ENCODE measurements around the gene GPR42. TPM values are rescaled to one million over a fixed set of nuclear protein-coding genes. Genes with fewer than 3 reads are reported as not detected.

Gene GPR42
- total RNA-seq, 1 experiment from 2014 or later: not detected

GRCh38 chr19:35332817-35333216, 38.1 kb upstream of the GPR42 start:
- ChIA-PET RAD21 (ENCODE audit: low non-redundant PET in 1 of 2, low total read pairs in 2 of 2, uncharacterized antibody in 2 of 2, unreplicated experiment in 2 of 2) (no interaction called here), CTCF (interaction anchor here (1.0 kb wide), 1 partner anchor 191 kb away, joined by 3 read pairs; no protein-coding TSS in a partner anchor), POLR2A (no interaction called here)
- Histone ChIP-seq H4K20me1 (ENCODE audit: insufficient read depth) (no peaks in the 10 kb centered on the region), H3K9ac (ENCODE audit: low read length) (no peak overlapping the region), H3K4me1 (ENCODE audit: control insufficient read depth in 1 of 2, insufficient read depth in 2 of 2, low read length in 2 of 2) (no peaks in the 10 kb centered on the region), H3K9me3 (ENCODE audit: control insufficient read depth in 1 of 2, insufficient read depth in 1 of 2, low read depth in 1 of 2, low read length in 2 of 2) (no peaks in the 10 kb centered on the region), H3K36me3 (ENCODE audit: control insufficient read depth in 1 of 2, insufficient read depth in 2 of 2, low read length in 2 of 2) (no peaks in the 10 kb centered on the region), H3K79me2 (ENCODE audit: insufficient read depth, low read length) (no peaks in the 10 kb centered on the region), H3K4me3 (replicated peaks in 1 of 2; ENCODE audit: low read depth in 1 of 2, low read length in 2 of 2) (no peak overlapping the region), H3K27ac (ENCODE audit: low read depth, low read length) (no peak overlapping the region), H2AFZ (ENCODE audit: low read depth, low read length, poor library complexity, severe bottlenecking) (no peak overlapping the region), H3K27me3 (ENCODE audit: insufficient read depth, low read length) (no peaks in the 10 kb centered on the region), H3K4me2 (ENCODE audit: low read length) (no peak overlapping the region), H3K9me2 (ENCODE audit: insufficient read depth) (no peaks in the 10 kb centered on the region)
- intact Hi-C loops (cut with micrococcal nuclease): no loop called here
- ATAC-seq (no peak), DNase-seq (ENCODE audit: low read depth, low spot score) (no peak)
- TF ChIP-seq SIN3A (IDR thresholded peaks at IDR 0.05; ENCODE audit: low read depth): no peak
- TF ChIP-seq EZH2 (IDR thresholded peaks at IDR 0.05): no peak
- TF ChIP-seq ELF1 (IDR thresholded peaks at IDR 0.05; ENCODE audit: borderline replicate concordance, low read depth): no peak
- no peak for TF ChIP-seq RAD21 (IDR thresholded peaks at IDR 0.05; ENCODE audit: low read depth)
- TF ChIP-seq SRF (IDR thresholded peaks at IDR 0.05; ENCODE audit: low read depth): no peak
- no peak for TF ChIP-seq MAX (IDR thresholded peaks at IDR 0.05)
- TF ChIP-seq EZH2phosphoT487 (IDR thresholded peaks at IDR 0.05; ENCODE audit: borderline replicate concordance): no peak
- no peak for TF ChIP-seq ZBTB33 (IDR thresholded peaks at IDR 0.05; ENCODE audit: extremely low read depth, insufficient replicate concordance, low read length)
- no peak for TF ChIP-seq EGR1 (IDR thresholded peaks at IDR 0.05; ENCODE audit: low read depth)
- TF ChIP-seq TCF7L2 (IDR thresholded peaks at IDR 0.05; ENCODE audit: borderline replicate concordance, extremely low read depth, insufficient read depth, insufficient read length): no peak
- TF ChIP-seq YY1 (IDR thresholded peaks at IDR 0.05; ENCODE audit: extremely low read depth, insufficient replicate concordance, low read depth, low read length): no peak
- TF ChIP-seq, protein P1, sequence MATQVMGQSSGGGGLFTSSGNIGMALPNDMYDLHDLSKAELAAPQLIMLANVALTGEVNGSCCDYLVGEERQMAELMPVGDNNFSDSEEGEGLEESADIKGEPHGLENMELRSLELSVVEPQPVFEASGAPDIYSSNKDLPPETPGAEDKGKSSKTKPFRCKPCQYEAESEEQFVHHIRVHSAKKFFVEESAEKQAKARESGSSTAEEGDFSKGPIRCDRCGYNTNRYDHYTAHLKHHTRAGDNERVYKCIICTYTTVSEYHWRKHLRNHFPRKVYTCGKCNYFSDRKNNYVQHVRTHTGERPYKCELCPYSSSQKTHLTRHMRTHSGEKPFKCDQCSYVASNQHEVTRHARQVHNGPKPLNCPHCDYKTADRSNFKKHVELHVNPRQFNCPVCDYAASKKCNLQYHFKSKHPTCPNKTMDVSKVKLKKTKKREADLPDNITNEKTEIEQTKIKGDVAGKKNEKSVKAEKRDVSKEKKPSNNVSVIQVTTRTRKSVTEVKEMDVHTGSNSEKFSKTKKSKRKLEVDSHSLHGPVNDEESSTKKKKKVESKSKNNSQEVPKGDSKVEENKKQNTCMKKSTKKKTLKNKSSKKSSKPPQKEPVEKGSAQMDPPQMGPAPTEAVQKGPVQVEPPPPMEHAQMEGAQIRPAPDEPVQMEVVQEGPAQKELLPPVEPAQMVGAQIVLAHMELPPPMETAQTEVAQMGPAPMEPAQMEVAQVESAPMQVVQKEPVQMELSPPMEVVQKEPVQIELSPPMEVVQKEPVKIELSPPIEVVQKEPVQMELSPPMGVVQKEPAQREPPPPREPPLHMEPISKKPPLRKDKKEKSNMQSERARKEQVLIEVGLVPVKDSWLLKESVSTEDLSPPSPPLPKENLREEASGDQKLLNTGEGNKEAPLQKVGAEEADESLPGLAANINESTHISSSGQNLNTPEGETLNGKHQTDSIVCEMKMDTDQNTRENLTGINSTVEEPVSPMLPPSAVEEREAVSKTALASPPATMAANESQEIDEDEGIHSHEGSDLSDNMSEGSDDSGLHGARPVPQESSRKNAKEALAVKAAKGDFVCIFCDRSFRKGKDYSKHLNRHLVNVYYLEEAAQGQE (IDR thresholded peaks at IDR 0.05; ENCODE audit: low read depth): no peak
- no peak for TF ChIP-seq JUND (IDR thresholded peaks at IDR 0.05)
- TF ChIP-seq CBX3 (IDR thresholded peaks at IDR 0.05; ENCODE audit: low read depth): no peak
- no peak for TF ChIP-seq POLR2AphosphoS5 (IDR thresholded peaks at IDR 0.05; ENCODE audit: low read depth, low read length)
- TF ChIP-seq ZNF274 (IDR thresholded peaks at IDR 0.05; ENCODE audit: low read depth, low read length): no peak
- no peak for TF ChIP-seq SP1 (IDR thresholded peaks at IDR 0.05; ENCODE audit: low read depth)
- TF ChIP-seq, protein P2, sequence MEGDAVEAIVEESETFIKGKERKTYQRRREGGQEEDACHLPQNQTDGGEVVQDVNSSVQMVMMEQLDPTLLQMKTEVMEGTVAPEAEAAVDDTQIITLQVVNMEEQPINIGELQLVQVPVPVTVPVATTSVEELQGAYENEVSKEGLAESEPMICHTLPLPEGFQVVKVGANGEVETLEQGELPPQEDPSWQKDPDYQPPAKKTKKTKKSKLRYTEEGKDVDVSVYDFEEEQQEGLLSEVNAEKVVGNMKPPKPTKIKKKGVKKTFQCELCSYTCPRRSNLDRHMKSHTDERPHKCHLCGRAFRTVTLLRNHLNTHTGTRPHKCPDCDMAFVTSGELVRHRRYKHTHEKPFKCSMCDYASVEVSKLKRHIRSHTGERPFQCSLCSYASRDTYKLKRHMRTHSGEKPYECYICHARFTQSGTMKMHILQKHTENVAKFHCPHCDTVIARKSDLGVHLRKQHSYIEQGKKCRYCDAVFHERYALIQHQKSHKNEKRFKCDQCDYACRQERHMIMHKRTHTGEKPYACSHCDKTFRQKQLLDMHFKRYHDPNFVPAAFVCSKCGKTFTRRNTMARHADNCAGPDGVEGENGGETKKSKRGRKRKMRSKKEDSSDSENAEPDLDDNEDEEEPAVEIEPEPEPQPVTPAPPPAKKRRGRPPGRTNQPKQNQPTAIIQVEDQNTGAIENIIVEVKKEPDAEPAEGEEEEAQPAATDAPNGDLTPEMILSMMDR (IDR thresholded peaks at IDR 0.05 in 2 of 3, conservative IDR thresholded peaks at IDR 0.05 in 1 of 3; ENCODE audit: borderline replicate concordance in 1 of 3, insufficient read depth in 1 of 3, low read depth in 2 of 3, low read length in 2 of 3): no peak
- no TSS peak for BruUV-seq (replicated peaks)
